Measurements from ENCODE around the gene GCSH.

GRCh38 chr16:81081014-81081413 lies 15.2 kb downstream of the GCSH start:
- TF ChIP-seq, protein P1, sequence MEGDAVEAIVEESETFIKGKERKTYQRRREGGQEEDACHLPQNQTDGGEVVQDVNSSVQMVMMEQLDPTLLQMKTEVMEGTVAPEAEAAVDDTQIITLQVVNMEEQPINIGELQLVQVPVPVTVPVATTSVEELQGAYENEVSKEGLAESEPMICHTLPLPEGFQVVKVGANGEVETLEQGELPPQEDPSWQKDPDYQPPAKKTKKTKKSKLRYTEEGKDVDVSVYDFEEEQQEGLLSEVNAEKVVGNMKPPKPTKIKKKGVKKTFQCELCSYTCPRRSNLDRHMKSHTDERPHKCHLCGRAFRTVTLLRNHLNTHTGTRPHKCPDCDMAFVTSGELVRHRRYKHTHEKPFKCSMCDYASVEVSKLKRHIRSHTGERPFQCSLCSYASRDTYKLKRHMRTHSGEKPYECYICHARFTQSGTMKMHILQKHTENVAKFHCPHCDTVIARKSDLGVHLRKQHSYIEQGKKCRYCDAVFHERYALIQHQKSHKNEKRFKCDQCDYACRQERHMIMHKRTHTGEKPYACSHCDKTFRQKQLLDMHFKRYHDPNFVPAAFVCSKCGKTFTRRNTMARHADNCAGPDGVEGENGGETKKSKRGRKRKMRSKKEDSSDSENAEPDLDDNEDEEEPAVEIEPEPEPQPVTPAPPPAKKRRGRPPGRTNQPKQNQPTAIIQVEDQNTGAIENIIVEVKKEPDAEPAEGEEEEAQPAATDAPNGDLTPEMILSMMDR (IDR thresholded peaks at IDR 0.05), result no peak
- no peak for TF ChIP-seq POLR2A (IDR thresholded peaks at IDR 0.05)

All from tibial nerve (tissue), 3 donors.